ENCODE measurements around the gene MYRIP.

DNA sequence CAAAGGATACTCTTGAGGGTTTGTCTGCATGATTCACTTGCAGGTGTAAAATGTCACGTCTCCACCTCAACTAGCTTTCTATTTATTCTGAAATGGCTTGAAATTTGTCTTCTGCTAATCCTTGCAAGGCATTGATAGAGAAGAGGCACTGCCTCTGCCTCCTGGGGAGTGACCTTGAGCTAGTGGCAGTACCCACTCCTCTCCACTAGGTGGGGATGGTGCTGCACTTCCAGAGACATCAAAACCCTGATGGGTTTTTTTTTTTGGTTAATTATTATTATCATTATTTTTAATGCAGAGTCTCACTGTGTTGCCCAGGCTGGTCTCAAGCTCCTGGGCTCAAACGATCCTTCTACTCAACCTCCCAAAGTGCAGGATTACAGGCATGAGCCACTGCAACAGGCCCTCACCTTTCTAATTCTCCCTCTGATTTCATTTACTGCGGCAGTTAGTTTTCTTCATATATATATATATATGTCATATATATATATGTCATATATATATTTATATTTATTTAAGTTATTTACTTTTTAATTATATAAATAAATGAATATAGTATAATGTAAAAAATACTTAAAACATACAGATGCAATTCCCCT lies 382.5 kb downstream of the MYRIP start:
- TF ChIP-seq, protein P1, sequence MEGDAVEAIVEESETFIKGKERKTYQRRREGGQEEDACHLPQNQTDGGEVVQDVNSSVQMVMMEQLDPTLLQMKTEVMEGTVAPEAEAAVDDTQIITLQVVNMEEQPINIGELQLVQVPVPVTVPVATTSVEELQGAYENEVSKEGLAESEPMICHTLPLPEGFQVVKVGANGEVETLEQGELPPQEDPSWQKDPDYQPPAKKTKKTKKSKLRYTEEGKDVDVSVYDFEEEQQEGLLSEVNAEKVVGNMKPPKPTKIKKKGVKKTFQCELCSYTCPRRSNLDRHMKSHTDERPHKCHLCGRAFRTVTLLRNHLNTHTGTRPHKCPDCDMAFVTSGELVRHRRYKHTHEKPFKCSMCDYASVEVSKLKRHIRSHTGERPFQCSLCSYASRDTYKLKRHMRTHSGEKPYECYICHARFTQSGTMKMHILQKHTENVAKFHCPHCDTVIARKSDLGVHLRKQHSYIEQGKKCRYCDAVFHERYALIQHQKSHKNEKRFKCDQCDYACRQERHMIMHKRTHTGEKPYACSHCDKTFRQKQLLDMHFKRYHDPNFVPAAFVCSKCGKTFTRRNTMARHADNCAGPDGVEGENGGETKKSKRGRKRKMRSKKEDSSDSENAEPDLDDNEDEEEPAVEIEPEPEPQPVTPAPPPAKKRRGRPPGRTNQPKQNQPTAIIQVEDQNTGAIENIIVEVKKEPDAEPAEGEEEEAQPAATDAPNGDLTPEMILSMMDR (conservative IDR thresholded peaks at IDR 0.05 in 1 of 2, IDR thresholded peaks at IDR 0.05 in 1 of 2; ENCODE audit: extremely low read depth in 1 of 2, insufficient read depth in 1 of 2, low read depth in 1 of 2, low read length in 2 of 2) = peak; percentile 94 to 95
- TF ChIP-seq EZH2 (IDR thresholded peaks at IDR 0.05; ENCODE audit: borderline replicate concordance, low read length) = no peak
